Hematopoietic multipotent progenitor cell treated with erythropoietin and hydrocortisone succinate and interleukin-3 and kit ligand, for 8 days (in vitro differentiated cells): ENCODE measurements around the gene ZMIZ1.

ENCODE experiments used
- DNase-seq: peaks from one replicate; pipeline ENCODE4 v3.0.0-alpha.2; 2015

The ZMIZ1 gene

GRCh38 chr10:79179164-79179956 lies 110.6 kb downstream of the ZMIZ1 start:
- DNase-seq, result peak; percentile 37

- no peak for DNase-seq
These were observed 111.2 kb downstream of the ZMIZ1 start for GRCh38 chr10:79179957-79180309.

DNA sequence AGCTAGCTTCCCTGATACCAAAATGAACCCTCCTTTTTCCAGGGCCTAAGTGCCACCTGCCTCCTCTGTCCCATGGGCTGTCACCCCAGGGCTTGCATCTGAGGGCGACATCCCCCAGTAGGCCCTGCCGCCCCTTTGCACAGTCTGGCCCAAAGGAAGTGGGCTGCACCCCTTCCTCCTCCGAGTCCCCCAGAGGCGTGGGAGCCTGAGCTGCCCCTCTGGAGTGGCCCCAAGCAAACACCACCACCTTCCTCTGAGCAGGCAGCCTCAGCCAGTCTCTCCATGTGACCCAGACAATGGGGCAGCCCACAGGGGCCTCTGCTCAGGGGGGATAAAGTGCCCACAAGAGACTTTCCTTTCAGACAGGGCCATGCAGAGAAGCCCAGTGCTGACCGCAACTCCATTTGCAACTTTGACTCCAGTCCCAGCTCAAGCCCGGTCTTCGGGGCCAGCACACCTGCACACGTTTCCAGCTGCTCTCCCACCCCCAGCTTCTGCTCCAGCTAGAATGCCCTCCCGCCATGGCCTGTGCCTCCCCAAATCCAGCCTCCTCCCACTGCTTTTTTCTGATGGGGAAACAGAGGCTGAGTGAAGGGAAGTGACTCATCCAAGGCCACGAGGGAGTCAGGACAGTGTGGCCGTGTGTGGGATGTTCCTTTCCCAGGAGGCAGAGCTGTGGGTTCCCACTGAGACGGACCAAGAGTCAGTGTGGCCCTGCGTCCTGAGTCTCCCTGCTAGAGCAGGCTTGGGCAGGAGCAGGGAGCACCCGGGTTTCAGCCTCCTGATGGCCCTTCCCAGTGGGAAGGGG lies 111.9 kb downstream of the ZMIZ1 start:
- DNase-seq, result no peak

GRCh38 chr10:79181227-79181626 lies 112.5 kb downstream of the ZMIZ1 start:
- DNase-seq, result no peak

DNA sequence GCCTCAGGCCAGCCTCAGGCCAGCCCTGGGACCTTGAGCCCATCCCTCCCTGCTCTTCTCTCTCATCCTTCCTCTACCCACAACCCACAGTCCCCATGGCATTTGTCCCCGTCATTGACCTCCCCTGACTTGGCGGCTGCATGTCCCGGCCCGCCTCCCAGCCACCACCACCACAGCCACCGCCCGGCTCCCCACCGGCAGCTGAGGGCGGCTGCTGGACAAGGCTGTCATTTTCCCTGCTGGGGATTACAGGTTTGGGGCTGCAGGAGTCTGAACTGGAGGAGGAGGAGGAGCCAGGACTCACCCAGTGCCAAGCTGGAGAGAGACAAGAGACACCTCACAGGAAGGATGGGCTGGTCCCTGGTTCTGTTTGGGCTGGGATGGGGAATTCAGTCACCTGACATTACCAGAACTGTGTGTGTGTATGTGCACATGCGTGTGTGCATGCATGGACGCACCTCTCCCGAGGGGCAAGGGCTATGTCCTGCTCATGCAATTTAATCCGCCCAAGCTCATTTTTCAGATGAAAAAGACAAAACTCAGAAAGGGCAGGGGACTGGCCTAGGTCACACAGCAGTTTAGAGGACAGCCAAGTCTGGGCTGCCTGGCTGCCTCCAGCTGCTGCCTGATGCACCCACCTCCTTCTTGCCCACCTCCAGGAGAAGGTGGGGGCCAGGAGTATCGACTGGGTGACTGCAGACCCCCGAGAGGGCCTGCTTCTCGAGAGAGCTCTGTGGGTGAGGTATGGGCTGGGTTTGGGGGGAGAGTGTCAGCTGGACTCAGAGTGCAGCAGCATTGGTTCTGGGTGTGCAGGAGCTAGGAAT lies 113.1 kb downstream of the ZMIZ1 start:
- DNase-seq, result no peak

DNA sequence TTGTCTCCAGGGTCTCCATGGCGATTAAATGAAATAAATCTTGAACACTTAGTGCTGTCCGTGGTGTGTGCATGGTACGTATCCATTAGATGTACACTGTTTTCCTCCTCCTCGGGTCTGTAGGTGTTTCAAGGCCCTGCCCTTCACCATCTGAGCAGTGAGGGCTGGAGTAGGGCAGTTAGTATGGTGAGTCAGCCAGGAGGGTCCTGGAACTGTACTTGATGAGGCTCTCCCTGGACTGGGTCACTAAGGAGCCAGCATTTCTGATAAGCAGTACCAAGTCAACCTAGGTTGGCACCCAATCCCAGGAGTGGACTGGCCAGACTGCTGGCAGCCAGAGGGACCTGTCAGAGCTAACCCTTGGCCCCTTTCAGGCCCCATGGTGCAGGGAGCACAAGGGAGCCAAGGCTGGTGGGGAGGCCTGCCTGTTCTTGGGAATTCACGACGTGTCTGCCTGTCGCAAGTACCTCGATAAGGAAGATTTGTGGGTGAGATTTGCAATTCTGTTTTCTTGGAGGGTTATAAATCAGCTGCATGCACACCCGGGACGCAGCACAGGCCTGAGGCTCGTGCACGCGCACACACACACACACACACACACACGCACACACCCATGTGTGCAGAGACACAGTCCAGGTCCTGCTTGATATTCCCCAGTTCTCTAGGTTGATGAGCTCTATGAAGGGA lies 114.2 kb downstream of the ZMIZ1 start:
- DNase-seq, result no peak

- no peak for DNase-seq
These were observed 114.7 kb downstream of the ZMIZ1 start for GRCh38 chr10:79183468-79183865.

GRCh38 chr10:79184145-79184625 lies 115.4 kb downstream of the ZMIZ1 start:
- no peak for DNase-seq

DNA sequence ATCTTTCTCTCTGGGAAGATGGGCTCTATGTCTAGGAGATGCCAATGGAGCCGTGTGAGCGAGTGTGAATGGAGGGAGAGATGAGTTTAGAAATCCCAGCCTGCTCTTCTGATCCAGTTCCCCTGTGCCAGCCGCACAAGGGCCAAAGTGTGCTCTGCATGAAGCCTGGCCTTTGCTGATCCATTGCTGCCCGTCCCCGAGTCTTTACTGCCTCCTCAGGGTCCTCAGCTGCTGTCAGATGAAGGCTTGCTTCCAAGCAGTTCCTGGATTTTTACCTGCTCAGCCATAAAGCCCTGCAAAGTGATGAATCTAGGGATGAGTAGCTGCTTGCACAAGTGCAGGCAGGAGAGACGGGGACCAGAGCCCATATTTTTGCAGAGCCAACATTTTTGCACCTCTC lies 115.9 kb downstream of the ZMIZ1 start:
- DNase-seq, result no peak

- no peak for DNase-seq
These were observed 116.5 kb downstream of the ZMIZ1 start for GRCh38 chr10:79185067-79185774.

GRCh38 chr10:79185796-79186374 lies 117.1 kb downstream of the ZMIZ1 start:
- no peak for DNase-seq

DNA sequence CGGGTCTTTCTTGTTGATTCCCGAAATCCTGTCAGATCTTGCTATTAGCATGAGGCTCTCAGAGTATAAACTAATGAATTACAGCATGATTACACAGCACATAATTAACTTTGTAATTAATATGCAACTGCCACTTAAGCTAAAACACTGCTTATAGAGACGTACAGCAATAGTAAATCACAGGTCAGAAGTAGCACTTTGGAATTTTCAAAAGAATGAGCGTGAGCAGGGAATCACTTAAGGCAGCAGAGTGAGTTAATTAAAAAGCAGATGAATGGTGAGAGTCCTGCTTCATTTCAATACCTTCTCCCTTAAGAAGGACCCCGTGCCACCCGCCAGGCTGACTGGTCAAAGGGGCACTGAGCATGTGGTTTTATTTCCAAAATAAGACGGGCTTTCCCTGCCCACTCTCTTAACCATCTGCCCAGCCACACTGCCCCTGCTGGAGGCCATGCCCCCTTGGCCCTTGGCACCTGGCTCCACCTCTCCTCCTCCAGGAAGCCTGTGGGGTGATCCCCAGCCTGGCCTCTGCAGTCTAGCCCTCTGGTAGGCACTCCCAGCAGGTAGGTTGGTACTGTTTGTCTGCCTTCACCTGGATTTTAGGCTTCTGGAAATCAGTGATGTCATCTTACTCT lies 117.8 kb downstream of the ZMIZ1 start:
- DNase-seq, result no peak

GRCh38 chr10:79187121-79187940 lies 118.6 kb downstream of the ZMIZ1 start:
- DNase-seq, result no peak

GRCh38 chr10:79188154-79188965 lies 119.6 kb downstream of the ZMIZ1 start:
- no peak for DNase-seq

GRCh38 chr10:79189181-79189580 lies 120.4 kb downstream of the ZMIZ1 start:
- DNase-seq, result peak; percentile 20

DNA sequence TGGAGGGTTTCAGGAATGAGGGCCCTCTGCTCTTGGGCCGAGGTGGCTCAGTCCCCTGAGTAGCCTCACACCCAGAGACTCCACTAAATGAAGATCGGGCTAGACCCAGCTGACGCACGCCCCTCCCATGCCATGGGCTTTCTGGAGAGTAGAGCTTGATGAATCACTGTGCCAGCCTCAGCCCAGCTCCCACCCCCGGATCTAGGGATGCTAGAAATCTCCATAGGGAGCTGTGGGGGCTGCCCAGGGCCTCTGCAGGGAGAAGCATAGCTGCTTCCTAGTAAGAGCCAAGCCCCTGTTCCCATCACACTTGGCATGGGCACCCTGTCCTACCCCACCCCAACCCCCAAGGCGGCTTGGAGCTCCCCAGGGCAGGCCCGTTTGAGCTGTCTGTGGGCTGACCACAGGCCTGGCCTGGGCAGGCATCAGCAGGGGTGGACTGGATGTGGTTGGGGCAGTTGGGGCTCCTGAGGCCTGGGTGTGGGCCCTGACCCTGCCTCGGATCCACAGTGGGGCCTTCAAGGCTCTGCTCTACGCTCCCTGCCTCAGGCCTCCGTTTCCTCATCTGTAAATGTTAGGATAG lies 121.2 kb downstream of the ZMIZ1 start:
- DNase-seq, result no peak

DNA sequence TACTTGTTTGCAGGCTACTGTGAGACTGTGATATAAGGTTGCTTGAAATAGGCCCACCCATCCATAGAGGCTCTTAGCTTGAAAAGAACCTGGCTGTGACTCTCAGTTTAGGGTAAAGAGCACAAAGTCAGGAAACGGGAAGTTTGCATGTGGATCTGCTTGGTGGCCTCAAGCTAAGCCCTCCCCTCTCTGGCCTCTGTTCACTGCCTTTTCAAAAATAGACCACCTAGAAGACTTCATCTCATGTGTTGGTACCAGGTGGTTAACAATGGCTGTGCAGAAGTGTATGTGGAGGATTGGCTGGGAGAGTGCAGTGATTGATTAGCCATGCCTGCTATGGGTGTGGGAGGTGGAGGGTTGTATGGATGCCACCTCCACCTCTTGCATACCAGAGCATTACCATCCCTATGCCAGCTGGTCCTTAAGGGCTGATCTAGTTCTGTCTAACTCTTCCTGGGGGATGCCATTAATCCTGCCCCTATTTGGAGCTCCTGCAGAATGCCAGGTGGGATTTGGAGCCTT lies 122.0 kb downstream of the ZMIZ1 start:
- DNase-seq, result no peak

- no peak for DNase-seq
These were observed 123.3 kb downstream of the ZMIZ1 start for GRCh38 chr10:79191951-79192676.
